Ovary (tissue), 9 donors: Measurements from ENCODE around the gene TMEM30B. TPM values are rescaled to one million over a fixed set of nuclear protein-coding genes. Genes with fewer than 3 reads are reported as not detected.

Experiments
- DNase-seq, 5 donors: peaks; one replicate each; pipeline ENCODE4 v3.0.0-alpha.2; 2019 to 2020
- H3K27ac ChIP-seq, 2 donors: fragments of 200-600 bp; one replicate each; pipeline versions ENCODE4 v1.5.1 to v1.8.0; 2019 to 2022
- H3K27me3 ChIP-seq: fragments of 200-600 bp; one replicate; pipeline ENCODE4 v1.8.0; 2022
- H3K36me3 ChIP-seq: fragments of 200-600 bp; sonication (generic); one replicate; pipeline ENCODE4 v1.5.1; 2019
- H3K4me1 ChIP-seq: one replicate; pipeline ENCODE4 v1.8.1; 2013; ENCODE audit warnings: mild to moderate bottlenecking, moderate library complexity; ENCODE audit not compliant: insufficient read depth
- H3K4me3 ChIP-seq: fragments of 200-600 bp; sonication (generic); one replicate; pipeline ENCODE4 v1.5.1; 2017
- H3K9me3 ChIP-seq, 2 donors: fragments of 200-600 bp in 1 of 2; sonication (generic) in 1 of 2; one replicate each; pipeline versions ENCODE4 v1.5.1 to v1.8.1; 2013 to 2019; ENCODE audit warnings: mild to moderate bottlenecking in 1 of 2, moderate library complexity in 1 of 2
- EP300 ChIP-seq: sonication (generic); formaldehyde crosslinking; IDR thresholded peaks from one replicate; pipeline ENCODE4 v1.6.1; 2017; ENCODE audit warnings: antibody characterized with exemption
- POLR2A ChIP-seq: fragments of 450-650 bp; IDR thresholded peaks from one replicate; pipeline ENCODE4 v1.6.1; 2017; ENCODE audit warnings: antibody characterized with exemption, mild to moderate bottlenecking, moderate library complexity
- WGBS, 3 donors: extraction: QIAGEN DNeasy Blood & Tissue Kit in 1 of 3; methylation state at CpG; one replicate each; pipeline versions ENCODE4 v1.1.5 to v1.1.7; 2013 to 2017; 5-methylcytosine and 5-hydroxymethylcytosine counted together
- intact Hi-C, 4 donors: fragments of 100-400 bp; cut with DNase I; formaldehyde crosslinking; loops; one replicate each; pipeline versions ENCODE4 v1.11.0 to v1.15.1; 2022 to 2023
- polyA plus RNA-seq, 2 donors: library from polyadenylated mRNA; stranded (reverse); fragments of 200-250 nt in 1 of 2; fragments of 350-450 nt in 1 of 2; fragmentation: Illumina TruSeq in 1 of 2; extraction: RNeasy Lipid Tissue Mini Kit (QIAGEN cat#74804) in 1 of 2; gene quantifications; one replicate each; pipeline ENCODE4 v1.2.3, GENCODE V29; 2013 to 2014
- total RNA-seq, 7 donors: library from RNA; depleted of rRNA in 2 of 7; stranded (reverse); fragments of >200 nt in 2 of 7; fragmentation: NEBNext Ultra II Directional in 3 of 7; extraction: Animal tissue kit (Norgen Biotek cat#: 25700) in 3 of 7; gene quantifications; one replicate each; pipeline versions ENCODE4 v1.1.0 to v1.2.4, GENCODE V29; 2016 to 2023
- TF ChIP-seq, protein P1 (sequence below), 3 donors: fragments of 450-650 bp in 2 of 3; fragments of 200-600 bp in 1 of 3; IDR thresholded peaks; one replicate each; pipeline versions ENCODE4 v1.5.1 to v1.8.0; 2016 to 2022; ENCODE audit warnings: antibody characterized with exemption in 3 of 3, mild to moderate bottlenecking in 1 of 3
- donor health status: DM: no; HTN: no; CAD: no; lungs with moderate emphysema.
- donor health status: DM: no; HTN: no; CAD: no.
- donor health status: Bipolar disorder and iron deficiency.
- donor health status: DM: yes; HTN: yes; CAD: no.
- donor health status: DM: no; HTN: no; CAD: no.
- donor health status: DM: yes; HTN: yes; CAD: no.

The TMEM30B gene
- total and polyA plus RNA-seq, 9 donors: 1.2 to 35.3 (median 3.5) TPM

DNA sequence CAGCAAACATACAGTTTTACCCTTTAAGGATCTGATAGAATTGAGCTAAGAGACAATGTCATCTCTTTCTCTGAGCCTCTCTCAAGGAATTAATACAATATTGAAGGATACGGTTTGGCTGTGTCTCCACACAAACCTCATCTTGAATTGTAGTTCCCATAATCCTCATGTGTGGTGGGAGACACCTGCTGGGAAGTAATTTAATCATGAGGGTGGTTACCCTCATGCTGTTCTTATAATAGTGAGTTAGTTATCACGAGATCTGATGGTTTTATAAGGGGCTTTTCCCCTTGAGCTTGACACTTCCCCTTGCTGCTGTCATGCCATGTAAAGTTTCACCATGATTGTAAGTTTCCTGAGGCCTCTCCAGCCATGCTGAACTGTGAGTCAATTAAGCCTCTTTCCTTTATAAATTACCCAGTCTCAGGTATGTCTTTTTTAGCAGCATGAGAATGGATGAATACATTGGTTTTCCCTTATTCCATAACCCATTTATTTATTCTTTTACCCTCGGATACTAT, 47.6 kb downstream of the TMEM30B start:
- 55 to 61% (median 57%) methylated on average over 3 of the region's 3 CpGs for WGBS, 3 donors
- H3K9me3 ChIP-seq: no peaks in the 10 kb centered on the region
- H3K36me3 ChIP-seq: no peaks in the 10 kb centered on the region
- no peak for TF ChIP-seq EP300
- no peak for TF ChIP-seq POLR2A
- TF ChIP-seq, protein P1, sequence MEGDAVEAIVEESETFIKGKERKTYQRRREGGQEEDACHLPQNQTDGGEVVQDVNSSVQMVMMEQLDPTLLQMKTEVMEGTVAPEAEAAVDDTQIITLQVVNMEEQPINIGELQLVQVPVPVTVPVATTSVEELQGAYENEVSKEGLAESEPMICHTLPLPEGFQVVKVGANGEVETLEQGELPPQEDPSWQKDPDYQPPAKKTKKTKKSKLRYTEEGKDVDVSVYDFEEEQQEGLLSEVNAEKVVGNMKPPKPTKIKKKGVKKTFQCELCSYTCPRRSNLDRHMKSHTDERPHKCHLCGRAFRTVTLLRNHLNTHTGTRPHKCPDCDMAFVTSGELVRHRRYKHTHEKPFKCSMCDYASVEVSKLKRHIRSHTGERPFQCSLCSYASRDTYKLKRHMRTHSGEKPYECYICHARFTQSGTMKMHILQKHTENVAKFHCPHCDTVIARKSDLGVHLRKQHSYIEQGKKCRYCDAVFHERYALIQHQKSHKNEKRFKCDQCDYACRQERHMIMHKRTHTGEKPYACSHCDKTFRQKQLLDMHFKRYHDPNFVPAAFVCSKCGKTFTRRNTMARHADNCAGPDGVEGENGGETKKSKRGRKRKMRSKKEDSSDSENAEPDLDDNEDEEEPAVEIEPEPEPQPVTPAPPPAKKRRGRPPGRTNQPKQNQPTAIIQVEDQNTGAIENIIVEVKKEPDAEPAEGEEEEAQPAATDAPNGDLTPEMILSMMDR (IDR thresholded peaks at IDR 0.05): no peak
- no peak overlapping the region for H3K27ac ChIP-seq
- H3K27me3 ChIP-seq: no peaks in the 10 kb centered on the region
- H3K4me1 ChIP-seq: no peaks in the 10 kb centered on the region
- intact Hi-C loops: no loop called here
- DNase-seq: no peak
- no peak overlapping the region for H3K4me3 ChIP-seq

DNA sequence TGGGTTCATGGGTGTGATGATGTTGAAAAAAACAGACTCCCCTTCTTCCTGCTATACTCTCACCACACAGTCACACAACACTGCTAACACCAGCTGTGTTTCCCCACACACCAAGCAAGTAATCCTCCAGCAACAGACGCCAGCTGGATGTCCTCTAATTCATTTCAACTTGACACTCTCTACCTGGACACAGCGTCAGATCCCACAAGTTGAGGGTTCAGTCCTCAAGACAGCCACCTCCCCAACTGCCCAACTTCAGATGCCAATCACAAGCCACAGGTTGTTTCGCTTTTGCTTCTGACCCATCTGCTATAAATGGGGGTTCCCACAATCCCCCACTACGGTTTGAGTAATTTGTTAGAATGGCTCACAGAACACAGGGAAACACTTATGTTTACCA, 49.3 kb downstream of the TMEM30B start:
- Histone ChIP-seq H3K27me3 (no peaks in the 10 kb centered on the region), H3K9me3 (no peaks in the 10 kb centered on the region), H3K4me3 (no peak overlapping the region), H3K36me3 (no peaks in the 10 kb centered on the region), H3K27ac (no peak overlapping the region), H3K4me1 (no peaks in the 10 kb centered on the region)
- TF ChIP-seq POLR2A: no peak
- TF ChIP-seq, protein P1 (IDR thresholded peaks at IDR 0.05): no peak
- no peak for TF ChIP-seq EP300
- WGBS, 3 donors: 77 to 80% (median 77%) methylated on average over 4 of the region's 4 CpGs
- no peak for DNase-seq
- intact Hi-C loops: no loop called here

DNA sequence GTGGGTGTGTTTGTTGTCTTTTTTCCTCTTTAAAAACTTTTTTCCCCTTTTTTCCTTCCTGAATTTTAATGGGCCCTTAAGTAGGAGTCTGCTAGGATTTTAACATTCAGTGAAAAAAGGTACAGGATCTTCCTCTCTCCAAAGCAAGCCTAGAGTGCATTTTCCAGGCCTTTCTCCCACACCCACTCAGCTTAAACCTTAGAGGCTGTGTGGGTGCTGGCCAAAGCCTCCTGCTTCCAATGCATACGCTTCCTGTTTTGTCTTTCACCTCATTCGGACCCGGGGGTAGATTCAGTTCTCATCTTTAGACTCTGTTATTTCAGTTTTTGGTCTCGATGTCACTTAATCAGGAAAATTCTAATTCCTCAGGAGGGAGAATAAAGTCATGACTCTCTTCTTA, 51.2 kb downstream of the TMEM30B start:
- Histone ChIP-seq H3K36me3 (no peaks in the 10 kb centered on the region), H3K27me3 (no peaks in the 10 kb centered on the region), H3K9me3 (no peaks in the 10 kb centered on the region), H3K4me1 (no peaks in the 10 kb centered on the region), H3K4me3 (no peak overlapping the region), H3K27ac (no peak overlapping the region)
- intact Hi-C loops: no loop called here
- DNase-seq: no peak
- 12 to 35% (median 23%) methylated on average over 4 of the region's 4 CpGs for WGBS, 3 donors
- TF ChIP-seq, protein P1 (IDR thresholded peaks at IDR 0.05): no peak
- TF ChIP-seq EP300: no peak
- no peak for TF ChIP-seq POLR2A

DNA sequence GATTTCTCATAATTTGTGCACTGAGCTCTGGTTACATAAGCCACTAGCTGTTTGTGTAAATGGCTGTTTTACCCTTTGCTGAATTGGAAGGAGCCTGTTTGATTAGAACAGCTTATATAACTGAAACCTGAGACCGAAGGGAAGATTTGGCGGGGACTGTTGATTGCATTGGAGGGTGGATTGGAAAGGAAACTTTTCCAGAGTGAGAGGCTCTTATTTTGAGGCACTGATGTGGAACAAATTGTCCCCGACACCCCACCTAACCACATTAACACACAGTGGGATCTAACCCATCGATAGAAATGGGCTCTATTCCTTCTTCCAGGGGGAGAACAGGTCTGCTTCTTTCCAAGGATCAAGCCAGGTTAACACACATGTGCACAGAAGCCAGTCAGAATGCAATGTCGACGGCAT, 51.7 kb downstream of the TMEM30B start:
- Histone ChIP-seq H3K4me3 (no peak overlapping the region), H3K4me1 (no peaks in the 10 kb centered on the region), H3K36me3 (no peaks in the 10 kb centered on the region), H3K27me3 (no peaks in the 10 kb centered on the region), H3K9me3 (no peaks in the 10 kb centered on the region), H3K27ac (no peak overlapping the region)
- TF ChIP-seq EP300 (no peak), POLR2A (no peak)
- TF ChIP-seq, protein P1 (IDR thresholded peaks at IDR 0.05): no peak
- 59 to 67% (median 67%) methylated on average over 6 of the region's 6 CpGs for WGBS, 3 donors
- no peak for DNase-seq
- intact Hi-C loops: no loop called here
